Pancreas (tissue), 10 donors: ENCODE results near the gene ZAP70. TPM values are rescaled to one million over a fixed set of nuclear protein-coding genes. Genes with fewer than 3 reads are reported as not detected.

ENCODE experiments used
- ATAC-seq, 4 donors: fragments of 200-7000 bp; cut with Tn5 transposase; one replicate each; pipeline versions ENCODE4 v1.8.0 to v1.9.1; 2020; ENCODE audit warnings: mild to moderate bottlenecking in 4 of 4, moderate library complexity in 4 of 4
- DNase-seq, 6 donors: peaks; one replicate each; pipeline ENCODE4 v3.0.0-alpha.2; 2020
- FAIRE-seq: peaks from 2 replicates; lab custom pipeline; 2012; peaks lifted over from hg19 to GRCh38; lab: Jason Lieb, UNC
- H3K27ac ChIP-seq, 4 donors: fragments of 200-600 bp; sonication (generic); 1 replicate in 3 of 4; 2 replicates in 1 of 4; pipeline versions ENCODE4 v1.5.0 to v1.8.0; 2020
- H3K27me3 ChIP-seq, 4 donors: fragments of 200-600 bp; one replicate each; pipeline ENCODE4 v1.8.0; 2021
- H3K36me3 ChIP-seq, 3 donors: fragments of 200-600 bp; sonication (generic) in 1 of 3; one replicate each; pipeline versions ENCODE4 v1.5.0 to v1.8.0; 2020 to 2021
- H3K4me1 ChIP-seq, 3 donors: fragments of 200-600 bp; one replicate each; pipeline ENCODE4 v1.8.0; 2021
- H3K4me3 ChIP-seq, 4 donors: fragments of 200-600 bp; sonication (generic) in 2 of 4; one replicate each; pipeline versions ENCODE4 v1.5.0 to v1.8.0; 2020 to 2021
- H3K9me3 ChIP-seq, 4 donors: fragments of 200-600 bp; one replicate each; pipeline ENCODE4 v1.8.0; 2021
- CTCF ChIP-seq, 4 donors: fragments of 200-600 bp; sonication (generic) in 3 of 4; IDR thresholded peaks; one replicate each; pipeline versions ENCODE4 v1.5.0 to v1.8.0; 2021; ENCODE audit warnings: antibody characterized with exemption in 4 of 4
- WGBS, 2 donors: extraction: QIAGEN DNeasy Blood & Tissue Kit; methylation state at CpG; one replicate each; pipeline ENCODE4 v1.1.7; 2013; 5-methylcytosine and 5-hydroxymethylcytosine counted together
- intact Hi-C, 3 donors: fragments of 100-400 bp; cut with DNase I; formaldehyde crosslinking; loops; one replicate each; pipeline versions ENCODE4 v1.11.1 to v1.14.2; 2022
- polyA plus RNA-seq, 2 donors: library from polyadenylated mRNA; stranded (reverse); fragments of 200-250 nt; gene quantifications; one replicate each; pipeline ENCODE4 v1.2.3, GENCODE V29; 2013
- total RNA-seq, 6 donors: library from RNA; stranded (reverse); fragmentation: NEBNext Ultra II Directional in 4 of 6; extraction: Animal tissue kit (Norgen Biotek cat#: 25700) in 4 of 6; gene quantifications; one replicate each; pipeline versions ENCODE4 v1.2.1 to v1.2.4, GENCODE V29; 2021 to 2023
- donor health status: healthy with polysubstance abuse.
- donor health status: DM: no; HTN: no; CAD: no; lungs with moderate emphysema.
- donor health status: DM: no; HTN: no; CAD: no.
- donor health status: control.
- donor health status: control.
- donor health status: Bipolar disorder and iron deficiency.
- donor health status: DM: yes; HTN: yes; CAD: no.
- donor health status: DM: no; HTN: no; CAD: no.
- donor health status: DM: no; HTN: no; CAD: no.
- donor health status: DM: yes; HTN: yes; CAD: no.

ZAP70 gene
- total and polyA plus RNA-seq, 8 donors, result 0.42 to 2.6 (median 1.3) TPM

- no peak for ATAC-seq
- no peak for DNase-seq
- intact Hi-C loops, result no loop called here
Measured at GRCh38 chr2:97722227-97722626, 8.9 kb downstream of the ZAP70 start.

GRCh38 chr2:97723156-97724072 is 10.0 kb downstream of the ZAP70 start:
- no peaks in the 10 kb centered on the region for H3K9me3 ChIP-seq
- TF ChIP-seq CTCF (IDR thresholded peaks at IDR 0.05), result no peak
- no peaks in the 10 kb centered on the region for H3K27me3 ChIP-seq
- ATAC-seq (no peak), DNase-seq (peak in 1 of 6 donors; percentile 44), FAIRE-seq (no peak)
- H3K27ac ChIP-seq, result no peak overlapping the region
- intact Hi-C loops, result no loop called here
- no peaks in the 10 kb centered on the region for H3K4me1 ChIP-seq
- no peaks in the 10 kb centered on the region for H3K36me3 ChIP-seq
- WGBS, 2 donors, result 79 to 85% methylated on average over 37 of the region's 37 CpGs
- no peak overlapping the region for H3K4me3 ChIP-seq

More at GRCh38 chr2:97722227-97722626, 8.9 kb downstream of the ZAP70 start:
- no peaks in the 10 kb centered on the region for H3K4me1 ChIP-seq
- no peaks in the 10 kb centered on the region for H3K9me3 ChIP-seq
- H3K27me3 ChIP-seq, result no peaks in the 10 kb centered on the region
- no peak overlapping the region for H3K4me3 ChIP-seq
- TF ChIP-seq CTCF (IDR thresholded peaks at IDR 0.05), result no peak
- no peak for FAIRE-seq
- H3K36me3 ChIP-seq, result no peaks in the 10 kb centered on the region
- no peak overlapping the region for H3K27ac ChIP-seq
- 87 to 93% methylated on average over 6 of the region's 6 CpGs for WGBS, 2 donors

GRCh38 chr2:97724073-97724410 is 10.7 kb downstream of the ZAP70 start:
- no peaks in the 10 kb centered on the region for H3K4me1 ChIP-seq
- DNase-seq (peak in 2 of 6 donors; percentile 43 to 64), ATAC-seq (no peak), FAIRE-seq (no peak)
- H3K27me3 ChIP-seq, result no peaks in the 10 kb centered on the region
- H3K4me3 ChIP-seq, result no peak overlapping the region
- no peaks in the 10 kb centered on the region for H3K9me3 ChIP-seq
- H3K27ac ChIP-seq, result no peak overlapping the region
- no peak for TF ChIP-seq CTCF (IDR thresholded peaks at IDR 0.05)
- no peaks in the 10 kb centered on the region for H3K36me3 ChIP-seq
- WGBS, 2 donors, result 55 to 57% methylated on average over 40 to 41 of the region's 41 CpGs
- intact Hi-C loops, result no loop called here

- FAIRE-seq (no peak), ATAC-seq (no peak), DNase-seq (no peak)
- intact Hi-C loops, result no loop called here
- no peaks in the 10 kb centered on the region for H3K4me1 ChIP-seq
- no peaks in the 10 kb centered on the region for H3K36me3 ChIP-seq
- WGBS, 2 donors, result 72 to 83% methylated on average over 17 of the region's 17 CpGs
- H3K27ac ChIP-seq, result no peak overlapping the region
- H3K27me3 ChIP-seq, result no peaks in the 10 kb centered on the region
- TF ChIP-seq CTCF (IDR thresholded peaks at IDR 0.05), result no peak
- no peak overlapping the region for H3K4me3 ChIP-seq
- H3K9me3 ChIP-seq, result no peaks in the 10 kb centered on the region
Measured at GRCh38 chr2:97724501-97724900, 11.1 kb downstream of the ZAP70 start.
